Measurements from ENCODE around the gene ANO10.

DNA sequence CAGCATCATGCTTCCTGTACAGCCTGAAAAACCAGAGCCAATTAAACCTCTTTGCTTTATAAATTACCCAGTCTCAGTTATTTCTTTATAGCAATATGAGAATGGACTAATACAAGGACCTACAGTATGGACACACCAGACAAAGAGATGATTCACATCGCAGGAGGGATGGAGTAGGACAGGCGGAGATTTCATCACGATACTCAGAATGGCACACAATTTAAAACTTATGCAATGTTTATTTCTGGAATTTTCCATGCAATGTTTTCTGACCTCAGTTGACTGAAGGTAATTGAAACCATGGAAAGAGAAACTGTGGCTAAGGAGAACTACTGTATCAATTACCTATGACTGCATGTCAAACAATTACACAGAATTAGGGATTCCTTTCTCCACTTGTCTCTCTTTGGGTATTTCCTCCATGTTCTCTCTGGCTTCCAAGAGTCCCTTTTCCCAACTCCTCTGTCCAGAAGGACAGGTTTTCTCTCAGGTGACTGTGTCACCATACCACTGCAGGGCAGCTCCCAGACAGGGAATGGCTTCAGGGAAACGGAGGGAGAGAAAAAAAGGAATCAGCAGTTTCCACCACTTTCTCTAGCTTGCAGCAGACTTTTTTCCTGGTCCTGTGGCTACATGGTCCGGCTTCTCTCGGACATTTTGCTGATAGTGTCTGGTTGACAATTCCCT is 3.0 kb upstream of the ANO10 start:
- TF ChIP-seq, protein P1, sequence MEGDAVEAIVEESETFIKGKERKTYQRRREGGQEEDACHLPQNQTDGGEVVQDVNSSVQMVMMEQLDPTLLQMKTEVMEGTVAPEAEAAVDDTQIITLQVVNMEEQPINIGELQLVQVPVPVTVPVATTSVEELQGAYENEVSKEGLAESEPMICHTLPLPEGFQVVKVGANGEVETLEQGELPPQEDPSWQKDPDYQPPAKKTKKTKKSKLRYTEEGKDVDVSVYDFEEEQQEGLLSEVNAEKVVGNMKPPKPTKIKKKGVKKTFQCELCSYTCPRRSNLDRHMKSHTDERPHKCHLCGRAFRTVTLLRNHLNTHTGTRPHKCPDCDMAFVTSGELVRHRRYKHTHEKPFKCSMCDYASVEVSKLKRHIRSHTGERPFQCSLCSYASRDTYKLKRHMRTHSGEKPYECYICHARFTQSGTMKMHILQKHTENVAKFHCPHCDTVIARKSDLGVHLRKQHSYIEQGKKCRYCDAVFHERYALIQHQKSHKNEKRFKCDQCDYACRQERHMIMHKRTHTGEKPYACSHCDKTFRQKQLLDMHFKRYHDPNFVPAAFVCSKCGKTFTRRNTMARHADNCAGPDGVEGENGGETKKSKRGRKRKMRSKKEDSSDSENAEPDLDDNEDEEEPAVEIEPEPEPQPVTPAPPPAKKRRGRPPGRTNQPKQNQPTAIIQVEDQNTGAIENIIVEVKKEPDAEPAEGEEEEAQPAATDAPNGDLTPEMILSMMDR (IDR thresholded peaks at IDR 0.05) = no peak
- no peak for TF ChIP-seq SIN3A (IDR thresholded peaks at IDR 0.05; ENCODE audit: borderline replicate concordance, insufficient read depth, low read depth, low read length)

All from Panc1 (cell line).